ENCODE measurements around the gene ZC3HAV1.

The ZC3HAV1 gene

DNA sequence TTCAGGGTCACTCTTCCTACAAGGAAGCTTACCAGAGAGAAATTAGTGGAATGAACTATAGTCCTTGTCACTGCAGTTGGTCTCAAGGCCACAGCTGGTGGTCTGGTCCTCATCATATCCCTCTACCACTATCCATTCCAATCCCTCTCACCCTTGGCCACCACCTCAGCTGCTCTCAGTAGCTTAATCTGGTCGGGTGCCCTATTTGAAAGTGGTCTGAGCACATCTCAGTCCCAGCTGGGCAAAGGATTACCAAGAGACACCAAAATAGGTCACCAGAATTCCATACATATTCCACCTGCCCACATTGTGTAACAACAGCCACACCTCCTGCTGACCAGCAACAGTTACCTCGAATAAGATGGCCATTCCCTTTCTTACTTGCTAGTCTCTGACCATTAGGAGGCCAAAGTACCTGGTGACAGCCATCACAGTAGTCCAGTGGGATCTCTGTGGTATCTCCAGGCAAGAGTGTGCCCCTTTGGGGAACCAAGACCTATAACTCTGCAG lies 3.3 kb upstream of the ZC3HAV1 start:
- no peak overlapping the region for H2AFZ ChIP-seq (ENCODE audit: low read depth, low read length)

DNA sequence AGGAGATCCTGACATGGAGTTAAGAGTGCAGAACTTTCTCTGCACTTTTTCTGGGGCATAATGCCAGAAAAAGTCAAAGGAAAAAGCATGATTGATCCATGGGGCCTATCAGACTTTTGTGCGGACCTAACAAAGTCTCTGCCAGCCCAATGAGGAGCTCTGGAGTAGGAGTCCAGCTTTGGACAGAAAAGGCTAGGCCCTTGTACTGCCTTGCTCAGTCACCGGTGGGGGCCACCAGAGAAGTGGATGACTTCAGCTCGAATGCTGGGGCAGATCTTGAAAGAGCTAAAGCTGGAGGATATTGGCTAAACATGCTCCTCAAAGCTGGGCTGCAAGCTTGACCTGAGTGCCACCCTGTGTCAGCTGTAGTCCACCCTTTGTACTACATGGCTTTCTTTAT lies 2.8 kb upstream of the ZC3HAV1 start:
- Histone ChIP-seq H3K4me1 (ENCODE audit: low read length) (peaks cover 29% of the 10 kb centered on the region), H3K9me3 (ENCODE audit: insufficient read depth, low read length) (no peaks in the 10 kb centered on the region), H3K36me3 (replicated peaks; ENCODE audit: low read depth, low read length) (peaks cover 9% of the 10 kb centered on the region), H4K20me1 (ENCODE audit: insufficient read depth, low read length) (peaks cover 6% of the 10 kb centered on the region; the same call in 1 of the 2 replicates), H3K4me2 (ENCODE audit: low read length) (no peak overlapping the region), H2AFZ (ENCODE audit: low read depth, low read length) (no peak overlapping the region), H3K27ac (ENCODE audit: low read length) (no peak overlapping the region), H3K27me3 (ENCODE audit: low read depth, low read length) (no peaks in the 10 kb centered on the region), H3K4me3 (ENCODE audit: low read length) (no peak overlapping the region), H3K79me2 (ENCODE audit: low read length) (peaks cover 47% of the 10 kb centered on the region), H3K9ac (ENCODE audit: low read length) (no peak overlapping the region)
- TF ChIP-seq EZH2phosphoT487 (IDR thresholded peaks at IDR 0.05; ENCODE audit: low read depth) = no peak
- TF ChIP-seq, protein P1, sequence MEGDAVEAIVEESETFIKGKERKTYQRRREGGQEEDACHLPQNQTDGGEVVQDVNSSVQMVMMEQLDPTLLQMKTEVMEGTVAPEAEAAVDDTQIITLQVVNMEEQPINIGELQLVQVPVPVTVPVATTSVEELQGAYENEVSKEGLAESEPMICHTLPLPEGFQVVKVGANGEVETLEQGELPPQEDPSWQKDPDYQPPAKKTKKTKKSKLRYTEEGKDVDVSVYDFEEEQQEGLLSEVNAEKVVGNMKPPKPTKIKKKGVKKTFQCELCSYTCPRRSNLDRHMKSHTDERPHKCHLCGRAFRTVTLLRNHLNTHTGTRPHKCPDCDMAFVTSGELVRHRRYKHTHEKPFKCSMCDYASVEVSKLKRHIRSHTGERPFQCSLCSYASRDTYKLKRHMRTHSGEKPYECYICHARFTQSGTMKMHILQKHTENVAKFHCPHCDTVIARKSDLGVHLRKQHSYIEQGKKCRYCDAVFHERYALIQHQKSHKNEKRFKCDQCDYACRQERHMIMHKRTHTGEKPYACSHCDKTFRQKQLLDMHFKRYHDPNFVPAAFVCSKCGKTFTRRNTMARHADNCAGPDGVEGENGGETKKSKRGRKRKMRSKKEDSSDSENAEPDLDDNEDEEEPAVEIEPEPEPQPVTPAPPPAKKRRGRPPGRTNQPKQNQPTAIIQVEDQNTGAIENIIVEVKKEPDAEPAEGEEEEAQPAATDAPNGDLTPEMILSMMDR (IDR thresholded peaks at IDR 0.05; ENCODE audit: low read depth, low read length) = no peak

More for the DNA sequence above, 3.3 kb upstream of the ZC3HAV1 start:
- H3K4me3 ChIP-seq (ENCODE audit: low read length) = no peak overlapping the region
- H3K36me3 ChIP-seq (replicated peaks; ENCODE audit: low read depth, low read length) = peaks cover 6% of the 10 kb centered on the region
- H3K4me1 ChIP-seq (ENCODE audit: low read length) = peaks cover 34% of the 10 kb centered on the region
- no peaks in the 10 kb centered on the region for H3K27me3 ChIP-seq (ENCODE audit: low read depth, low read length)
- H3K79me2 ChIP-seq (ENCODE audit: low read length) = peaks cover 47% of the 10 kb centered on the region
- no peak for TF ChIP-seq EZH2phosphoT487 (IDR thresholded peaks at IDR 0.05; ENCODE audit: low read depth)
- TF ChIP-seq, protein P1 (IDR thresholded peaks at IDR 0.05; ENCODE audit: low read depth, low read length) = no peak
- H3K27ac ChIP-seq (ENCODE audit: low read length) = no peak overlapping the region
- peaks cover 3% of the 10 kb centered on the region; the same call in 1 of the 2 replicates for H4K20me1 ChIP-seq (ENCODE audit: insufficient read depth, low read length)
- H3K9ac ChIP-seq (ENCODE audit: low read length) = no peak overlapping the region
- H3K9me3 ChIP-seq (ENCODE audit: insufficient read depth, low read length) = no peaks in the 10 kb centered on the region
- no peak overlapping the region for H3K4me2 ChIP-seq (ENCODE audit: low read length)

DNA sequence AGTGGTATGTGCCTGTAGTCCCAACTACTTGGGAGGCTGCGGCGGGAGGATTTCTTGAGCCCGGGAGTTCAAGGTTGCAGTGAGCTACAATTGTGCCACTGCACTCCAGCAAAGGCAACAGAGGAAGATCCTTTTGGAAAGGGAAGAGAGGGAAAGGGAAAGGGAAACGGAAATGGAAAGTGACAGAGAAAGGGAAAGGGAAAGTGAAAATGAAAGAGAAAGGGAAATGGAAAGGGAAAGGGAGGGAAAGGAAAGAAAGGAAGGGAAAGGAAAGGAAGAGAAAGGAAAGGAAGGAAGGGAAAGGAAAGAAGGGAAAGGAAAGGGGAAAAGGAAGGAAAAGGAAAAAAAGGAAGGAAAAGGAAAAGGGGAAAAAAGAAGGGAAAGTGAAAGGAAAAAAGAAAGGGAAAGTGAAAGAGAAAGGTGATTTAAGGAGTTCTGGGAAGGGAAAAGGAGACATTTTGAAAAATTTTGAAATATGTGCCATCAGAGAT lies 2.3 kb upstream of the ZC3HAV1 start:
- H3K9ac ChIP-seq (ENCODE audit: low read length) = no peak overlapping the region
- H3K4me2 ChIP-seq (ENCODE audit: low read length) = no peak overlapping the region
- H3K27ac ChIP-seq (ENCODE audit: low read length) = no peak overlapping the region
- H4K20me1 ChIP-seq (ENCODE audit: insufficient read depth, low read length) = peaks cover 6% of the 10 kb centered on the region; the same call in 1 of the 2 replicates
- H3K4me3 ChIP-seq (ENCODE audit: low read length) = no peak overlapping the region
- no peak overlapping the region for H2AFZ ChIP-seq (ENCODE audit: low read depth, low read length)
- peaks cover 25% of the 10 kb centered on the region for H3K4me1 ChIP-seq (ENCODE audit: low read length)
- H3K79me2 ChIP-seq (ENCODE audit: low read length) = peaks cover 47% of the 10 kb centered on the region
- no peaks in the 10 kb centered on the region for H3K9me3 ChIP-seq (ENCODE audit: insufficient read depth, low read length)
- H3K36me3 ChIP-seq (replicated peaks; ENCODE audit: low read depth, low read length) = peaks cover 12% of the 10 kb centered on the region
- no peaks in the 10 kb centered on the region for H3K27me3 ChIP-seq (ENCODE audit: low read depth, low read length)
- no peak for TF ChIP-seq EZH2phosphoT487 (IDR thresholded peaks at IDR 0.05; ENCODE audit: low read depth)
- TF ChIP-seq, protein P1 (IDR thresholded peaks at IDR 0.05; ENCODE audit: low read depth, low read length) = no peak

DNA sequence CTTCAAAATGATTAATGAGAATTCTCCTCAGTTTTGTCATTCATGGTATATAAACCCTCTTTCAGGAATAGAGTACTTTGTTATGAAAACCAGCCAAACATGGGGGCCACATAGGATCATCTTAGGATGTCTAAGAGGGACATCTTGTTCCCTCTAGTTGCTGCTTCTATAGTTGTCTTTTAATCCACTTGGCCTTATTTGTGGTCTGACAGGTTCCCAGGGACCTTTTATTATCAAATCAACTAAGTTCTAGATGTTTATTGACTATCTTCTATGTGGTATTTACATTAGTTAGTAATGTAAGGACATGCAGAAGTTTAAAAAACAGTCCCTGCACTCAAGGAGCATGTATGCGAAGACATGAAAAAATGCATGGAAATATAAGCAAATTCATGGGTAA lies 1.6 kb upstream of the ZC3HAV1 start:
- TF ChIP-seq EZH2phosphoT487 (IDR thresholded peaks at IDR 0.05; ENCODE audit: low read depth) = no peak
- TF ChIP-seq, protein P1 (IDR thresholded peaks at IDR 0.05; ENCODE audit: low read depth, low read length) = no peak
- H3K27me3 ChIP-seq (ENCODE audit: low read depth, low read length) = no peaks in the 10 kb centered on the region
- H3K36me3 ChIP-seq (replicated peaks; ENCODE audit: low read depth, low read length) = peaks cover 12% of the 10 kb centered on the region
- no peak overlapping the region for H3K4me2 ChIP-seq (ENCODE audit: low read length)
- H4K20me1 ChIP-seq (ENCODE audit: insufficient read depth, low read length) = peaks cover 6% of the 10 kb centered on the region; the same call in 1 of the 2 replicates
- H3K27ac ChIP-seq (ENCODE audit: low read length) = no peak overlapping the region
- peaks cover 20% of the 10 kb centered on the region for H3K4me1 ChIP-seq (ENCODE audit: low read length)
- no peaks in the 10 kb centered on the region for H3K9me3 ChIP-seq (ENCODE audit: insufficient read depth, low read length)
- no peak overlapping the region for H3K9ac ChIP-seq (ENCODE audit: low read length)
- H3K79me2 ChIP-seq (ENCODE audit: low read length) = peaks cover 53% of the 10 kb centered on the region
- no peak overlapping the region for H2AFZ ChIP-seq (ENCODE audit: low read depth, low read length)
- H3K4me3 ChIP-seq (ENCODE audit: low read length) = no peak overlapping the region

Measured in OCI-LY3 (cell line).